ENCODE results near the gene PAX5.
A peak's percentile ranks its signal among the peaks of the same experiment; 100 is the strongest.

PAX5 gene

DNA sequence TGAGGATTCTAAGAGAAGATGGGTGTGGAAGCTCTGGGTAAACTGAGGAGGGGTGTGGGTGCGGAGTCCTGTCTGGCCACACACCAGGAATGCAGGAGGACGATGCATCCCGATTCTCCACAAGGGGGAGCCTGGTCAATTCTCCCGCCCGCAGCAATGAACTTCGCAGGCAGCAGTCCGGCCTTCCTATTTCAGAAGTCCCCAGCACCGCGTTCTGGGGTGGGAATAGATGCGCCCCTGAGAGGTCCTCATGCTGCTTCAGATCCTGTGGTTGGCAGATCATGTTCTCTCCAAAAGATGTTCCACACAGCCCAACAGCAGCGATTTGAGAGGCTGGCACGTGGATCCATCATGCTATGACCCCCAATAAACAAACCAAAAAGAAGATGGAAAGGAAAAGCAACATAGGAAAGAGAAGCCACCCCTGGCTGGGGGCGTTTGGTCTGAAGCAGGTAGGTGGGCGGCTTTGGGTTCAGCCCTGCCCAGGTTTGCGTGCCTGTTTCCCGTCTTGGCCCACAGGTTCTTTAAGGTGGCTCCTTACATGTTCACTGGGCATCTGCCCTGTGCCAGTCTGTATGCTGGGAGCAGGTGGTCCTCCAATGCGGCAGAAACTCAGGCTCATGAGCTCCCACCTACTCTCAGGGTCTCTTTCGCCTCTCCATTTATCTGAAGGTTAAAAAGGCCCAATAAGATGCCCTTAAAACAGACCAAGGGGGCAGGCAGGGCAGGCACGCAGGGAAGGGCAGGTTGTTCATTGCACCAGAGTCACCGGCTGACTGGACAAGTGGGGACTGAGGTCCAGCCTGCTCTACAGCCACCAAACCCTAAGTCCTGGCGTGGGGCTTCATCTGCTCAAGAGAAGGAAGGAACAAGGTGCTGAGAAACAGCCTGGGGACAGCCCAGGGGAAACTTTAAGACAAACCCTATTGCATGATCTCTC is 171.6 kb downstream of the PAX5 start:
- Histone ChIP-seq H3K9ac (no peak overlapping the region), H3K9me3 (no peaks in the 10 kb centered on the region), H3K4me1 (peaks cover 40% of the 10 kb centered on the region), H3K27me3 (no peaks in the 10 kb centered on the region), H3K4me3 (no peak overlapping the region), H3K36me3 (peaks cover 98% of the 10 kb centered on the region), H3K4me2 (no peak overlapping the region), H4K20me1 (peaks cover 100% of the 10 kb centered on the region), H3K27ac (no peak overlapping the region)
- no peak for TF ChIP-seq Cebpa-rat (IDR thresholded peaks at IDR 0.05)

DNA sequence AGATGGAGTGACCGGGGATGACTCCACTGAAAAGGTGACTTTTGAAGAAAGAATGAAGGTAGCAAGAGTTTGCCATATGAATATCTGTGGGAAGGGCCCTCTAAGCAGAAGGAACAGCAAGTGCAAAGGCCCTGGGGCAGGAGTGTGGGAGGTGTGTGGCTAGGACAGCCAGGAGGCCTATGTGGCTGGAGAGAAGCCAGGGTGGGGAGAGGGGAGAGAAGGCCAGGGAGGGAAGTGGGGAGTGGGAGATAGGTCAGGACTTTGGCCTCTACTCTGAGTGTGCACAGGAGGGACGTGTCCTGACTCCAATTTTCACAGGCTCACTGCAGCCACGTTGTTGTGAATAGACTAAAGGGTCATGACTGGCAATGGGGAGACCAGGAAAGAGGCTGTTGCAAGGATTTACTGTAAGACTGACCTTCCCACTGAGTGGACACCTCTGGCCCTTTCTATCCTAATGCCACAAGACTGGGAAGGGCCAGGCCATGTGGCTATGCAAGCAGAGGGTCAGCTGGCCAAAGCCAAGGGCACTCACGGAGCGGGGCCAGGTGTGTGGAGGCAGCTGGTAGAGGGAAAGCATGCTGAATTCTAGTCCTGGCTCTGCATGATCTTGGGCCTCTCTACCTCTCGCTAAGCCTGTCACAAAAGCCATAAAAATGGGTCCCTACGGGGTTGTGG is 172.4 kb downstream of the PAX5 start:
- no peak overlapping the region for H3K9ac ChIP-seq

DNA sequence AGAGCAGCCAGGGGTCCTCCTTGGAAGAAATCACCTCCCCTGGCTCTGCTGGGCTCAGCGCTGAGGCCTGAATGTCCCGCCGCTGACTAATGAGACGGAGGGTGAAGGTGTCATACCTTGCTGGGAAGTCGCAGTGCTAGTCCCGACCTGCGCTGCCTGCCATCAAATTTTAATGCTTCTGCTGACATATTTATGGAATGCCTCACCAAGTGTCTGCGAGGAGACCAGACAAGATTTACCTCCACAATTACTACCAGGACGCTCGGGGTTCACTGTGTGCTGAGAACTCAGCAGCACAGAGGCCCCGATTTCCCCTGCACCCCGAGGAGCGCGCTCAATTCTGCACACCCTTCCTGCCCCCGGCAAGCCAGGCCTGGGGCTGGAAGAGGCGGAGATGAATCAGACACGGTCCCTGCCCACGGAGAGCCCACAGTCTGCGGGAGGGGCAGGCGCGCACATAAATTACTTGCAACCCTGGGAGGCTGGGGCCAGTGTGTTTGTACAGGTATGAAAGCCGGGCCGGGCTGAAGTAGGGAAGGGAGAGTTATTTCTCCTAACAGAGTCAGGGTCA is 175.2 kb downstream of the PAX5 start:
- H3K4me3 ChIP-seq: no peak overlapping the region
- peaks cover 100% of the 10 kb centered on the region for H4K20me1 ChIP-seq
- H3K4me2 ChIP-seq: no peak overlapping the region
- no peaks in the 10 kb centered on the region for H3K27me3 ChIP-seq
- H3K9ac ChIP-seq: no peak overlapping the region
- no peaks in the 10 kb centered on the region for H3K9me3 ChIP-seq
- H3K27ac ChIP-seq: no peak overlapping the region
- TF ChIP-seq Cebpa-rat (IDR thresholded peaks at IDR 0.05): no peak
- H3K4me1 ChIP-seq: peaks cover 71% of the 10 kb centered on the region
- H3K36me3 ChIP-seq: peaks cover 96% of the 10 kb centered on the region

More for the DNA sequence above, 172.4 kb downstream of the PAX5 start:
- no peaks in the 10 kb centered on the region for H3K9me3 ChIP-seq
- no peak overlapping the region for H3K27ac ChIP-seq
- TF ChIP-seq Cebpa-rat (IDR thresholded peaks at IDR 0.05): no peak
- H3K4me3 ChIP-seq: no peak overlapping the region
- peaks cover 98% of the 10 kb centered on the region for H3K36me3 ChIP-seq
- peaks cover 48% of the 10 kb centered on the region for H3K4me1 ChIP-seq
- H3K27me3 ChIP-seq: no peaks in the 10 kb centered on the region
- no peak overlapping the region for H3K4me2 ChIP-seq
- H4K20me1 ChIP-seq: peaks cover 100% of the 10 kb centered on the region

DNA sequence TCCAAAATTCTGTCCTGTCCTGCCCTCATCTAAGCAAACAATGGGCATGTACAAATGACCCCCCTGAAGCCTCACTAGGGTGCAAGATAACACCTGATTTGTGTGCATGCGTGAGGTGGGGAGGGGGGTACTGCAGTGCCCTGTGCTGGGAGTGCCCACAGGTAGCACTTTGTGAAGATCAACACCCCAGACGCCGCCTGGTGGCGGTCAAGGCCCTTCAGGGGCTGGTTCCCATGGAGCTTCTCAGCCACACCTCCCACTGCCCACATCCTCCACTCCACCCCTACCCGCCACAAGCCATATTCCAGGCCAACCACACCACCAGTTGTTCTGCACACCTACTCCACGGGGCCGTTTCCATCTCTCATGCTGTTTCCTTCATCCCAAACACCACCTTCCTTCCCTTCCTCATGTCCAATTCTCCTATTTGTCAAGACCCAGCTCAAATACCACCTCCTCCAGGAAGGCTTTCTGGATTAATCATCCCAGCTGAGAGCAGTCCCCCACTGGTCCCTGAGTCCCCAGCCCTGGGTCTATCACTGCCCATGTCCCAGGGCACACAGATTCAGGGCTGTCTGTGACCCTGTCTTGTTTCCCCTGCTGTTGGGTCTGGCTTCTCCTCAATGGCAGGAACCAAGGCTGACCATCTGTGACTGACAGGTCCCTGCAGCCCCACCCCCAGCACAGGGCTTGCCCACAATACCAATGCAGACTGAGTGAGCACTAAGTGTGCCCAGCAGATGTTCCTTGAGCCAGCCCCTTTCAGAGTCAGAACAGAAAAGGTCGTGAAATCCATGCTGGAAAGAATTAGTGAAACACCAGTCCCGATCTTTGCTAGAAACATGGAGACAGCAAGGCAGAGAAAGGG is 178.4 kb downstream of the PAX5 start:
- Histone ChIP-seq H3K4me3 (no peak overlapping the region), H3K27ac (no peak overlapping the region), H3K9me3 (no peaks in the 10 kb centered on the region), H4K20me1 (peaks cover 100% of the 10 kb centered on the region), H3K36me3 (peaks cover 96% of the 10 kb centered on the region), H3K4me1 (peaks cover 58% of the 10 kb centered on the region), H3K4me2 (peak overlapping the region; percentile 54), H3K9ac (peak overlapping the region; percentile 0; the same call in 1 of the 2 replicates), H3K27me3 (no peaks in the 10 kb centered on the region)
- no peak for TF ChIP-seq Cebpa-rat (IDR thresholded peaks at IDR 0.05)

DNA sequence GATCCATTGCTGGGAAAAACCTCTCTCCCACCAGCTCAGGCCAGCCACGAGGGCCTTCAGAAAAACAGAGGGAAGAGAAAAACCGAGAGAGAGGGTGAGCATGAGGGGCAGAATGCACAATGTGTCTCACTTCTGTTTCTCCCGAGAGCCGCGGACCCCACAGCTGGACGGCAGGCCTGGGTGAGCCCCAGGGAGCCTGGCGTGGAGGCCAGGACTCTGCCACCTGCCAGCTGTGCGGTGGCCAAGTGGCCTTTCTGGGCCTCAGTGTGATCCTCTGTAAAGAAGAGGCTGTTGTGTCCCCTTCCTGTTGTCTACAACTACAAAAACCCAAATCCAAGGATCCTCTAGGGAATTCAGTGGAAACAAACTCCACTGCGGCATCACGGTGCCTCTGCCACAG is 179.3 kb downstream of the PAX5 start:
- H3K9me3 ChIP-seq: no peaks in the 10 kb centered on the region
- TF ChIP-seq Cebpa-rat (IDR thresholded peaks at IDR 0.05): no peak
- no peak overlapping the region for H3K4me3 ChIP-seq
- H3K9ac ChIP-seq: no peak overlapping the region; the same call in 1 of the 2 replicates
- H3K4me1 ChIP-seq: peaks cover 52% of the 10 kb centered on the region
- peaks cover 100% of the 10 kb centered on the region for H4K20me1 ChIP-seq
- H3K36me3 ChIP-seq: peaks cover 98% of the 10 kb centered on the region
- peak overlapping the region; percentile 54 for H3K4me2 ChIP-seq
- peak overlapping the region; percentile 42; the same call in 1 of the 2 replicates for H3K27ac ChIP-seq
- H3K27me3 ChIP-seq: no peaks in the 10 kb centered on the region

DNA sequence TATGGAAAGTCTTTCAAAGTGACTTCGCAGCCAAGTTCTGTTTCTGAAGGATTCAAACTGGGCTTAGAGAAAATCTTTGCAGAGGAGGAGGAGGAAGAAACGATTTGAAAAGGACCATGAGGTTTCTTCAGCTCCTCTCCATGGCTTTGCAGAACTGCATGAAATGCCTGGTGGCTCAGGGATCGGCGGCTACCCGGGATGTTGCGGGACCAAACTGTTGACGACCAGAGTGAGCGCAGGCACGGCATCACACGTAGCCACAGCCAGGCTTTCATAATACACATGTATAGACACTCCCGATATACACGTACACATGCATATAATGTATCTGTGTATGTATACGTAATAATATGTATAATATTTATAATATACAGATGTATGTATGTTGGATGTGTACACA is 180.0 kb downstream of the PAX5 start:
- Histone ChIP-seq H3K27me3 (no peaks in the 10 kb centered on the region), H3K36me3 (peaks cover 98% of the 10 kb centered on the region), H3K4me1 (peaks cover 47% of the 10 kb centered on the region), H3K4me3 (no peak overlapping the region), H3K4me2 (no peak overlapping the region), H3K9me3 (no peaks in the 10 kb centered on the region), H4K20me1 (peaks cover 100% of the 10 kb centered on the region), H3K9ac (no peak overlapping the region), H3K27ac (no peak overlapping the region)
- TF ChIP-seq Cebpa-rat (IDR thresholded peaks at IDR 0.05): no peak

DNA sequence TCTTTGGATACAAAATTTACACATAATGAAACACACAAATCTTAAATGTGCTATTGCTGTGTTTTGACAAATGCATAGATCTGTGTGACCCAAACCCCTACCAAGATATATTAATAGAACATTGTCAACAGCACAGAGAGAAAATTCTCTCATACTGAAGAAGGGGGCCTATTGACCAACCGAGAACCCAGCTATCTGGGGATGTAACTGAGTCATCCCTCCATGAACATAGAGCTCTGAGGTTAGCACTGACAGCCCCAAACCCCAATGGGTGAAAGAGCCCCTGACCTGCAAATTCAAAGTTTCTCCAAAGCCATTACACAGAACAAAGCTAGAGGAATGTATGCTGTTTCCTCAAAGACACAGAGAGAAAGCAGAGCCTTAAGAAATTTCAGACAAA is 180.8 kb downstream of the PAX5 start:
- H3K4me3 ChIP-seq: no peak overlapping the region
- no peaks in the 10 kb centered on the region for H3K9me3 ChIP-seq
- no peak overlapping the region for H3K9ac ChIP-seq
- no peaks in the 10 kb centered on the region for H3K27me3 ChIP-seq
- H3K4me2 ChIP-seq: no peak overlapping the region
- H3K4me1 ChIP-seq: peaks cover 40% of the 10 kb centered on the region
- no peak for TF ChIP-seq Cebpa-rat (IDR thresholded peaks at IDR 0.05)
- H3K36me3 ChIP-seq: peaks cover 98% of the 10 kb centered on the region
- peaks cover 100% of the 10 kb centered on the region for H4K20me1 ChIP-seq
- H3K27ac ChIP-seq: no peak overlapping the region

DNA sequence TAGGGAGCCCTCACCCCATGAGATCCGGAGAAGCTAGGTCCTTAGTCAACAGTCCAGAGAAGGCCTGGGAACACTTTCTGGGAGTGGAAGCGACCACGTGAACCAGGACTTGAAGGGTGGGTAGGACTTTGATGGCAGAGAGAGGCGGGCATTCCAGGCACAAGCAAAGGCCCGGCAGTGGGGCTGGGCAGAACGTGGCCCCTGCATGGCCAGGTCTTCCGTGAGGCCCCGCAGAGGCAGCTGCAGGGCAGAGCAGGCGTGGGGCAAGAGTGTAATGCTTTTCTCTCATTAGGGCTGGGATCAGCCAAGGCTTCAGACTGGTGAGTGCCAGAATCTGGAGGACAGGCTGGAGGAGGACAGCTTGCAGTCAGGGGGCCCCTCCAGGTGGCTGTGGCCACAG is 184.1 kb downstream of the PAX5 start:
- Histone ChIP-seq H3K36me3 (peaks cover 99% of the 10 kb centered on the region), H3K9me3 (no peaks in the 10 kb centered on the region), H3K4me1 (peaks cover 14% of the 10 kb centered on the region), H3K9ac (no peak overlapping the region), H3K27ac (no peak overlapping the region), H3K4me2 (no peak overlapping the region), H3K27me3 (no peaks in the 10 kb centered on the region), H3K4me3 (no peak overlapping the region), H4K20me1 (peaks cover 100% of the 10 kb centered on the region)
- TF ChIP-seq Cebpa-rat (IDR thresholded peaks at IDR 0.05): no peak

DNA sequence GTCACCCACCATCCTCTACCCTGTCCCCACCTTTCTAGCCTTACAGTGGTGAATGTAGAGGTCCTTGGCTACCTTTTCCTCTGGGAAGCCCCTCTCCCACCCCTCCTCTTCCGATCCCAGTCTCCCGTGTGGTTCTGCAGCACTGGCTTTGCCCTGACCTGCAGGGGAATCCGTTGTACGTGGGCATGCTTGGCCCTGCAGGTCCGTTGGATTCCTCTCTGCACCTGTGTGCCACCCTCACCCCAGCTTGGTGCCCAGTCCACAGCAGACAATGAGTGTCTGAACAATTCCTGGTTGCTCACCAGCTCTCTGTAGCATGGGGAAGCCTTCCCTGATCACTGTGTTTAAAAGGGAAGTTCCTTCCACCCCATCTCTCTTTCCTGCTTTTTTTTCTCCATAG is 185.1 kb downstream of the PAX5 start:
- H3K27ac ChIP-seq: no peak overlapping the region
- peaks cover 99% of the 10 kb centered on the region for H3K36me3 ChIP-seq
- peaks cover 100% of the 10 kb centered on the region for H4K20me1 ChIP-seq
- peaks cover 18% of the 10 kb centered on the region for H3K4me1 ChIP-seq
- H3K4me3 ChIP-seq: no peak overlapping the region
- no peak overlapping the region for H3K4me2 ChIP-seq
- H3K9me3 ChIP-seq: no peaks in the 10 kb centered on the region
- no peaks in the 10 kb centered on the region for H3K27me3 ChIP-seq
- H3K9ac ChIP-seq: no peak overlapping the region
- no peak for TF ChIP-seq Cebpa-rat (IDR thresholded peaks at IDR 0.05)
